Hematopoietic multipotent progenitor cell treated with erythropoietin and hydrocortisone succinate and interleukin-3 and kit ligand, for 8 days (in vitro differentiated cells): ENCODE data around the gene CMIP.
"Not testable (repeated sequence)": the region's sequence is repeated elsewhere in the genome, so short reads cannot be mapped to it uniquely, and the experiment has no call there.

Source experiments
- DNase-seq: peaks from one replicate; pipeline ENCODE4 v3.0.0-alpha.2; 2015

The CMIP gene

DNA sequence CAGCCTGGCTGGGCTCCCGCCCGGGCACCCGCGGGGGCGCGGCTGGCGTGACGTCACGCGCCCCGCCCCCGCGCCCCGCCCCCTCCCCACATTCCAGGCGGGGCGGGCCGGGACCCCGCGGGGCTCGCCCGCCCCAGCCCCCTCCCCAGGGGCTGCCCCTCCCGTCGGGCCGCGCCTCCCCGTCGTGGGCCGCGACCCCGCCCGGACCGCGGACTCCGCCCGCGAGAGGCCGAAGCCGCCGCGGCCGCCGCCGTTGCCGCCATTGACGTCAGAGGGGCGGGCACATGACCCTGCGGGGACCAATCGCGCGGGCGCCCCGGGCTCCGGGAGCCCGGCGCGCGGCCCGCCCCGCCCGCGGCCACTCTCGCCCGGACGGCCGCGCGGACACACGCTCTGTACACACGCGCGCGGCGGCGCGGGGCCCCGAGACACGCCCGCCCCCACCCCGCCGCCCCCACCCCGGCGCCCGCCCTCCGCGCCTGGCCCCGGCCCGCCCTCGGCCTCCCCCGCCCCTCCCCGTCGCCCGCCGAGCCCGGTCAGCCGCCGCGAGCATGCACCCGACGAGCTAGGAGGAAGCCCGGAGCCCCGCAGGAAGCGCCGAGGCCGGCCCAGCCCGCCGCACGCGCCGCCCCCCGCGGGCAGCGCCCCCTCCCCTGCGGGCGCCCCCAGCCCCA is at the start of gene CMIP:
Gene CMIP, plus strand, starts transcription at position 361 of the 674 bp plus-strand sequence.
- peak; percentile 80 for DNase-seq

DNA sequence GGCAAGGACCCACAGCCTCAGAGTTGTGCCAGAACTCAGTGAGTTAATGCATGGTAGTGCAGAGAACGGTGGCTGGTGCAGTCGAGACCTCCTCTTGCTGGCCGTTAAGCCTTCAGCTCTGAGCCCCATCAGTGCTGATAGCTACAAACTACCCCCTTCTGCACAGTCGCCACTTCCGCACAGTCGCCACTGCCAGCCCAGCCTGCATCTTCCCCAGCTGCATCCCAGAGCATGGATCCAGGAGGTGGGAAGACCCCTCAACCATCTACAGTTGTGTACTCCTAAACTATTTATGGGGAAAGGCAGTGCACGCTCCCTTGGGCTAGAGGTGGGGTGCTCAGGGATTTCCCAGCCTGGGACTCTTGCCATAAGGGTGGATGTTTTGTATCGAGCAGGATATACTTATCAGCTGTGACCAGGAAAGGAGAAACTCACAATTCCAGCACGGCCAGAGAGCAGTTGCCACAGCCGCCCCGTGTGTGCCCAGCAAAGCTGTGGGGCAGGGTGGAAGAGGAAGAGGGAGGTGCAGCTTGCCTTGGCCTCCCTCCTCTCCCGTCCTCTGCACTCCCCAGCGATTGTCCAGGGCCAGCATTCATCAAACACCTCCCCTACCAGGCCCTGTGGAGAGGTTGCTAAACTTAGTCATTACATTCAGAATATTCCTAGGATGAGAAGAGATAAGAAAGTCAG is 49.5 kb upstream of the CMIP start:
- DNase-seq: no peak

DNA sequence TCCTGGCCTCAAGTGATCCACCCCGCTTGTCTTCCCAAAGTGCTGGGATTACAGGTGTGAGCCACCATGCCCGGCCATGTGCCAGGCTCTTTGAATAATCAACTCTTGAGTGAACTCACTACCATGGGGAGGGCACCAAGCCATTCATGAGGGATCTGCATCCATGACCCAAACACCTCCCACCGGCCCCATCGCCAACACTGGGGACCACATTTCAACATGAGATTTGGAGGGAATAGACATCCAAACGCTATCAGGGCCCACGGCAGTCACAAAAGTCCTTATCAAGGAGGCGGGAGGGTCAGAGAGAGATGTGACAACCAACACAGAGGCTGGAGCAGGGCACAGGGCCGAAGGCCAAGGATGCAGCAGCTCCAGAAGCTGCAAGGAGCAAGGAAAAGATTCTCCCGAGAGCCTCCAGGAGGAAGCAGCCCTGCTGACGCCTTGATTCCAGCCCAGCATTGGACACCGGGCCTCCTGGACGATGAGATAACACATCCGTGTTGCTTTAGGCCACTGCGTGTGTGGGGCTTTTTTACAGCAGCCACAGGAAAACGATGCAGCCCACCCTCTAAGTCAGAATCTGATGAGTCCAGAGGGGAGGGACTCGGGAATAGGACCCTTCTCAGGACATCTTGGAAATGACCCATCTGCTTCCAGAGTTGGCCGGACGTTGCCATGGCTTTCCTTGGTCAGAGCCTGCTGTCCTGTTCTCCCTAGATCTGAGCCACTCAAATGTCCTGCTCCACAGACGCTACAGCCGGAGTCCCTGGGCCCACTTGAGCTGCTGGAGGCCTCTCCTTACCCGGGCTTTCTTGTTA is 47.3 kb upstream of the CMIP start:
- no peak for DNase-seq

GRCh38 chr16:81397879-81398520 is 46.6 kb upstream of the CMIP start:
- no peak for DNase-seq

DNA sequence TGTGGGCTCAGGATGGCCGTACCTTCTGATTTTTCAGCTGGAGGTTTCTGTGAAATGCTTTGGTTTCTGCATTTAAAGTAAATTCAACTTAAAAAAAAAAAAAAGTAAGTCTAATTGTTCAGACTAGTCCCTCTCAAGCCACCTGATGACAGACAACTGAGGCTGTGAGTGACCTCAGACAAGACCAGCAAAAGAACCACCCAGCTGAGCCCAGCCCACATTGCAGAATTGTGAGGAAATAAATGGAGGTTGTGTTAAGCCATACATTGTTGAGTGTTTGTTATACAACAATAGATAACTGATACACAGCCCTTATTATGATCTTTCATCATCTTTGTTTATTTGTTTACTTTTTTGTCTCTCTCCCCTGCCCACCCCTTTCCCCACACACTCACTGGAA is 44.7 kb upstream of the CMIP start:
- DNase-seq: no peak

DNA sequence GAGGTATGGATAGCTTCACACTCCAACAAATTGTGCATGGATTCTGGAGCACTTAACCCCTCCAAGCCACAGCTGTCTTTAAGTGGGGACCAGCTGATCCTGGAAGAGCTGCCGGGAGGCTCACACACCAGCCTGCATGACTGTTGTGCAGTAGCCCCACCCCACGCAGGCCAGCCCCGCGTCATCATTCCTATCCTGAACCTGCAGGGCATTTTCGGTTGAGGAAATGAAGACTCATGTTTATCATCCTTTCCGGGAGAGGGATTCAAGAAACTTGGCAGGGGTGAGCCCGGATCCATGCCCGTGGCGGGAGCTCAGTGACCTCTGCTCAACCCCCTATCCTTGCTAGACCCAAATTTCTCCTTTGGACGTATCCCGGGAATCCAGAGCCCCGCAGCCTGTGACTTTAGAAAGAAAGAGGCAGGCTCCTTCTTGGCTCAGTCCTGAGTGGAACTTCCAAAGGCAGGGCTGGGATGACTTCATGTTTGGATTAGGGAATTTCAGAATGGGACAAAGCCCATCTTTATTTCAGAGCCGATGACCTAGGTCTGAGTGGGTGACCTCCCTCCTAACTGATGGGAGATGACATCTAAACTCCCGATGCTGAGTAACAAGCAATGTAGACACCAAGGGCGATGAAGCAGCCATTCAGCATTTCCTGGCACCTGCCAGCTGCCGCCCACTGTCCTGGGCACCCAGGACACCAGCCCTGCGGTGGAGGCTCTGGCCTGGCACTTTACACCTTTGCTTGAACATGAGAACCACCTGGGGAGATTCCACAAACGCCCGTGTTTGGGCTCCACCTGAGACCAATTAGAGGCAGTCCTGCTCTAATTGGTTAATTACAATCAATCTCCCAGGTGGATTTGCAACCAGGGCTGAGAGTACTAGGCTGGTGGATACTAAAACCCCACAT is 43.3 kb upstream of the CMIP start:
- DNase-seq: no peak

- no peak for DNase-seq
These were observed 41.4 kb upstream of the CMIP start for GRCh38 chr16:81403208-81403600.

GRCh38 chr16:81403601-81404391 is 40.8 kb upstream of the CMIP start:
- DNase-seq: peak; percentile 78

- DNase-seq: not testable (repeated sequence)
These were observed 39.6 kb upstream of the CMIP start for GRCh38 chr16:81405002-81405401.

GRCh38 chr16:81405702-81406113 is 38.9 kb upstream of the CMIP start:
- no peak for DNase-seq

GRCh38 chr16:81408409-81408950 is 36.1 kb upstream of the CMIP start:
- DNase-seq: no peak

DNA sequence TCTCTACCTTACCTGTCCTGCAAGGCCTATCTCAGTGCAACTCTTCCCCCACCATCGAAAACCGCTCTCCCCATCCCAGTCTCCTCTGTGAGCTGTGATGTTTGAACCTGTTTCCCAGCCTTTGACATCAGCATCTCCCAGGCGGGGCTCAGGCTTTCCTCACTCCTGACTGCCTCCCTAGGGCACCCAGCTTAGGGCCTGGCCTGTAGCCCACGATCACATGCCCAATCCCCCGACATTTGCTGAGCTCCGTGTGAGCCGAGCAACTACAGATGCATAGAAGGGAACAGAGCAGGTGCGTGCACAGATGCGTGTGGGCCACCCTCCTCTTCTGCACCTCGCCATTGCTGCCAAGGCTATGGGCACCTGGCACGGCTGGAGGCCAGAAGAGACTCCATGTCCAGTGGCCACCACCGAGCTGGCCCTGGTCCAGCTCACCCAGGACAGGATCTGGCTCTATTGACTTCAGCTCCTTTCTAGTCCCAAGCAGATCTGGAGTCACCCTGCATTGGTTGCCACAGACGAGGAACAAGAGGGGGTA is 35.5 kb upstream of the CMIP start:
- no peak for DNase-seq

- no peak for DNase-seq
These were observed 33.8 kb upstream of the CMIP start for GRCh38 chr16:81410643-81411293.

DNA sequence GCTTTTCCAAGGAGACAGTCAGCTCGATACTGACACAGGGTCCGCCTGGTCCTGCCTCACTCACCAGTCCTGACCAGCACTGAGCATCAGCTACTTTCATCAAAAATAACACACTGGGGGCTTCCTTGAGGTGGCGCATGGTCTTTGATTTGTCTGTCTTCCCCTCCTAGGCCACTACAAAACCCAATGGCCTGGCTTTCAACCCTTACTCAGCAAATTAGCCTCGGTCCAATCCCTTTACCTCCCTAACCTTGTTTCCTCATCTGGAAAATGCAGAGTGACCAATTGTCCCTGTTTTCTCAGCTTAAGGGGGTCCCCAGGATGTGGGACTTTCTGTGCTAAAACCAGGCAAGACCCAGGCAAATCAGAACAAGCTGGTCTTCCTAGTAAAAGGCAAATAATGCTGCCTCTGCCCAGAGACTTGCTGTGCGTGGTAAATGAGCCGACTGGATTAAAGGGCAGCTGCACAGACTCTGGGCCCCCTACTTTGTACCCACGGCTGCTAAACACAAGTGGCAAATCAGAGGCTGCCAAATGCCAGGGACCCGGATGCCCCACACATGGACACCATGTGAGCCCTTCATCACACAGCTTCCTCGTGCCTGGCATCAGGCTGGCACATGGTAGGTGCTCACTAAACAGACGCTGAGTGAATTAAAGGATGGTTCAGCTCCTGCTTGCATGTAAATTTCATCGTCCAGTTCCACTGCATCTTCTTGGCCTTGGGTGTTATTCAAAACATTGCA is 31.2 kb upstream of the CMIP start:
- DNase-seq: no peak

GRCh38 chr16:81415751-81416150 is 28.9 kb upstream of the CMIP start:
- DNase-seq: no peak

GRCh38 chr16:81416749-81417148 is 27.9 kb upstream of the CMIP start:
- DNase-seq: no peak

GRCh38 chr16:81417210-81417609 is 27.4 kb upstream of the CMIP start:
- no peak for DNase-seq

DNA sequence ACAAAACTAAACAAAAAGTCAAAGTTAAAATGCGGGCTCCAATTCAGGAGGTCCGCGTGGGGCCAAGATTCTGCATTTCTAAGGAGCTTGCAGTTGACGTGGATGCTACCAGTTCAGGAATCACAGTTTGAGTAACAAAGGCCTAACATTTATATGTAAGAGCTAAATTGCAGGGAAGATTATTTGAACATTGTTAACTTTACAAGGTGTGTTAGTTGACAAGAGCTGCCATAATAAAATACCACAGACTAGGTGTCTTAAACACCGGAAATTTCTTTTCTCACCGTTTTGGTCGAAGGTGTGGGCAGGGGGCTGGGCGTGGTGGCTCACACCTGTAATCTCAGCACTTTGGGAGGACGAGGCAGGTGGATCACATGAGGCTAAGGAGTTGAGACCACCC is 24.8 kb upstream of the CMIP start:
- DNase-seq: no peak

DNA sequence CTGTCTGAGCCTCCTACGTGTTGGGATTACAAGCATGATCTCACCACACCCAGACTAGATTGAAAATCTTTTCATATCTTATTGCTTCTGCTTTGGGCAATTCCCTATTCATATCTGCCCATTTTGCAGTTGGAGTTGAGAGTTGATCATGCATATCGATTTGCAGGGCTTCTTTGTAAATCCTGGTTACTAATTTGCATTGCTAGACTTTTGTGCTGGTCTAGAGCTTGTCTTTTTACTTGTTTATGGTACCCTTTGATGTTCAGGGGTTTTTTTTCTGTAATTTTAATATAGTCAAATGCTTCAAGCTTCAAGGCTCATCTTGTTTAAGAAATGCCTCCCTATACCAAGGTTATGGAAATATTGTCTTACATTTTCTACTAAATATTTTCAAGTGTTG is 23.5 kb upstream of the CMIP start:
- DNase-seq: no peak
